Stimulated activated memory B cell treated with anti-CD40 and anti-IgM and Interleukin-4, amounts not matched to agents 10 μg/mL and 1 μg/mL and 100 μg/mL, for 72 hours (primary cell): ENCODE results near the gene MMD.
"Not testable (repeated sequence)": the region's sequence is repeated elsewhere in the genome, so short reads cannot be mapped to it uniquely, and the experiment has no call there.

Experiments
- ATAC-seq: fragments of 150-1000 bp; cut with Tn5 transposase; 2 replicates; pipeline ENCODE4 v1.10.0; 2021
- H3K27ac Mint-ChIP-seq: one replicate; pipeline ENCODE4 v1.8.0; 2022; ENCODE audit warnings: mild to moderate bottlenecking, mixed read lengths
- H3K27me3 Mint-ChIP-seq: one replicate; pipeline ENCODE4 v1.8.0; 2022; ENCODE audit warnings: mixed read lengths
- H3K36me3 Mint-ChIP-seq: one replicate; pipeline ENCODE4 v1.8.0; 2022; ENCODE audit warnings: mixed read lengths
- H3K4me1 Mint-ChIP-seq: one replicate; pipeline ENCODE4 v1.8.0; 2022; ENCODE audit warnings: mixed read lengths
- H3K4me3 Mint-ChIP-seq: one replicate; pipeline ENCODE4 v1.8.0; 2022; ENCODE audit warnings: mild to moderate bottlenecking, moderate library complexity, mixed read lengths
- H3K9me3 Mint-ChIP-seq: one replicate; pipeline ENCODE4 v1.8.0; 2022; ENCODE audit warnings: mixed read lengths

Gene MMD

GRCh38 chr17:55433629-55434422 is 12.2 kb upstream of the MMD start:
- H3K4me3 Mint-ChIP-seq, result no peak overlapping the region
- H3K36me3 Mint-ChIP-seq, result no peaks in the 10 kb centered on the region
- no peaks in the 10 kb centered on the region for H3K9me3 Mint-ChIP-seq
- peaks cover 47% of the 10 kb centered on the region for H3K4me1 Mint-ChIP-seq
- H3K27ac Mint-ChIP-seq, result peak overlapping the region; percentile 41
- no peaks in the 10 kb centered on the region for H3K27me3 Mint-ChIP-seq
- no peak for ATAC-seq

GRCh38 chr17:55433029-55433628 is 11.5 kb upstream of the MMD start:
- H3K27ac Mint-ChIP-seq, result peak overlapping the region; percentile 53
- no peak for ATAC-seq
- H3K36me3 Mint-ChIP-seq, result no peaks in the 10 kb centered on the region
- no peak overlapping the region for H3K4me3 Mint-ChIP-seq
- H3K4me1 Mint-ChIP-seq, result peaks cover 45% of the 10 kb centered on the region
- no peaks in the 10 kb centered on the region for H3K27me3 Mint-ChIP-seq
- no peaks in the 10 kb centered on the region for H3K9me3 Mint-ChIP-seq

- Mint-ChIP-seq H3K4me3 (no peak overlapping the region), H3K9me3 (no peaks in the 10 kb centered on the region), H3K27me3 (no peaks in the 10 kb centered on the region), H3K36me3 (no peaks in the 10 kb centered on the region), H3K27ac (peak overlapping the region; percentile 53), H3K4me1 (peaks cover 41% of the 10 kb centered on the region)
- ATAC-seq, result no peak
Measured at GRCh38 chr17:55432358-55433028, 10.9 kb upstream of the MMD start.

- ATAC-seq, H3K36me3 Mint-ChIP-seq, H3K9me3 Mint-ChIP-seq, H3K4me3 Mint-ChIP-seq, H3K27me3 Mint-ChIP-seq: not testable (repeated sequence)
- peak overlapping the region; percentile 54 for H3K27ac Mint-ChIP-seq
- H3K4me1 Mint-ChIP-seq, result peaks cover 41% of the 10 kb centered on the region
Measured at GRCh38 chr17:55431914-55432313, 10.3 kb upstream of the MMD start.

GRCh38 chr17:55430541-55431288 is 9.1 kb upstream of the MMD start:
- H3K9me3 Mint-ChIP-seq, result no peaks in the 10 kb centered on the region
- H3K36me3 Mint-ChIP-seq, result no peaks in the 10 kb centered on the region
- peak overlapping the region; percentile 54 for H3K27ac Mint-ChIP-seq
- H3K27me3 Mint-ChIP-seq, result no peaks in the 10 kb centered on the region
- H3K4me3 Mint-ChIP-seq, result no peak overlapping the region
- H3K4me1 Mint-ChIP-seq, result peaks cover 38% of the 10 kb centered on the region
- no peak for ATAC-seq

GRCh38 chr17:55427587-55427882 is 5.9 kb upstream of the MMD start:
- no peaks in the 10 kb centered on the region for H3K36me3 Mint-ChIP-seq
- H3K27me3 Mint-ChIP-seq, result no peaks in the 10 kb centered on the region
- no peak overlapping the region for H3K27ac Mint-ChIP-seq
- H3K9me3 Mint-ChIP-seq, result no peaks in the 10 kb centered on the region
- no peak overlapping the region for H3K4me3 Mint-ChIP-seq
- H3K4me1 Mint-ChIP-seq, result peaks cover 53% of the 10 kb centered on the region
- ATAC-seq, result no peak

- no peaks in the 10 kb centered on the region for H3K36me3 Mint-ChIP-seq
- H3K27me3 Mint-ChIP-seq, result no peaks in the 10 kb centered on the region
- H3K9me3 Mint-ChIP-seq, result no peaks in the 10 kb centered on the region
- no peak overlapping the region for H3K4me3 Mint-ChIP-seq
- no peak overlapping the region for H3K27ac Mint-ChIP-seq
- H3K4me1 Mint-ChIP-seq, result peaks cover 55% of the 10 kb centered on the region
- no peak for ATAC-seq
Measured at GRCh38 chr17:55426851-55427586, 5.4 kb upstream of the MMD start.

GRCh38 chr17:55424893-55425540 is 3.4 kb upstream of the MMD start:
- Mint-ChIP-seq H3K4me3 (no peak overlapping the region), H3K4me1 (peaks cover 60% of the 10 kb centered on the region), H3K27me3 (no peaks in the 10 kb centered on the region), H3K9me3 (no peaks in the 10 kb centered on the region), H3K27ac (peak overlapping the region; percentile 9), H3K36me3 (no peaks in the 10 kb centered on the region)
- no peak for ATAC-seq

GRCh38 chr17:55423535-55423934 is 1.9 kb upstream of the MMD start:
- H3K27ac Mint-ChIP-seq, result peak overlapping the region; percentile 20
- peak overlapping the region; percentile 21 for H3K4me3 Mint-ChIP-seq
- H3K4me1 Mint-ChIP-seq, result peaks cover 75% of the 10 kb centered on the region
- no peaks in the 10 kb centered on the region for H3K9me3 Mint-ChIP-seq
- ATAC-seq, result no peak
- no peaks in the 10 kb centered on the region for H3K27me3 Mint-ChIP-seq
- peaks cover 12% of the 10 kb centered on the region for H3K36me3 Mint-ChIP-seq

- Mint-ChIP-seq H3K4me1 (peaks cover 82% of the 10 kb centered on the region), H3K27ac (peak overlapping the region; percentile 20), H3K36me3 (peaks cover 18% of the 10 kb centered on the region), H3K4me3 (peak overlapping the region; percentile 21)
- H3K9me3 Mint-ChIP-seq, H3K27me3 Mint-ChIP-seq, ATAC-seq: not testable (repeated sequence)
Measured at GRCh38 chr17:55422828-55423164, 1.2 kb upstream of the MMD start.

GRCh38 chr17:55420776-55421178 is 858 bp downstream of the MMD start:
- Mint-ChIP-seq H3K4me3 (peak overlapping the region; percentile 95), H3K27ac (peak overlapping the region; percentile 94), H3K27me3 (no peaks in the 10 kb centered on the region), H3K9me3 (no peaks in the 10 kb centered on the region), H3K36me3 (peaks cover 34% of the 10 kb centered on the region), H3K4me1 (peaks cover 86% of the 10 kb centered on the region)
- peak; percentile 20 for ATAC-seq

- Mint-ChIP-seq H3K27ac (peak overlapping the region; percentile 94), H3K9me3 (no peaks in the 10 kb centered on the region), H3K4me3 (peak overlapping the region; percentile 95), H3K4me1 (peaks cover 81% of the 10 kb centered on the region), H3K27me3 (no peaks in the 10 kb centered on the region), H3K36me3 (peaks cover 34% of the 10 kb centered on the region)
- ATAC-seq, result peak; percentile 78
Measured at GRCh38 chr17:55420067-55420775, 1.4 kb downstream of the MMD start.

GRCh38 chr17:55418369-55419268 is 3.0 kb downstream of the MMD start:
- no peak for ATAC-seq
- Mint-ChIP-seq H3K36me3 (peaks cover 41% of the 10 kb centered on the region), H3K4me1 (peaks cover 71% of the 10 kb centered on the region), H3K27me3 (no peaks in the 10 kb centered on the region), H3K4me3 (peak overlapping the region; percentile 95), H3K27ac (peak overlapping the region; percentile 94), H3K9me3 (no peaks in the 10 kb centered on the region)
